Heart left ventricle (tissue), 16 donors: ENCODE data around the gene GPR176. TPM values are rescaled to one million over a fixed set of nuclear protein-coding genes. Genes with fewer than 3 reads are reported as not detected.

ENCODE experiments used
- ATAC-seq, 4 donors: fragments of 200-7000 bp; cut with Tn5 transposase; one replicate each; pipeline ENCODE4 v1.9.1; 2020 to 2022; ENCODE audit warnings: moderate library complexity in 4 of 4, mild to moderate bottlenecking in 3 of 4, moderate number of reproducible peaks in 1 of 4
- DNase-seq, 5 donors: peaks; one replicate each; pipeline ENCODE4 v3.0.0-alpha.2; 2020
- H3K27ac ChIP-seq, 12 donors: fragments of 200-600 bp; sonication (generic) in 4 of 12; one replicate each; pipeline versions ENCODE4 v1.5.0 to v1.8.0; 2016 to 2022; ENCODE audit warnings: mild to moderate bottlenecking in 2 of 12
- H3K27me3 ChIP-seq, 9 donors: fragments of 200-600 bp; sonication (generic) in 2 of 9; one replicate each; pipeline versions ENCODE4 v1.5.1 to v1.8.0; 2016 to 2022; ENCODE audit warnings: mild to moderate bottlenecking in 3 of 9
- H3K36me3 ChIP-seq, 9 donors: fragments of 200-600 bp; sonication (generic) in 2 of 9; one replicate each; pipeline versions ENCODE4 v1.5.0 to v1.8.0; 2018 to 2022; ENCODE audit warnings: mild to moderate bottlenecking in 2 of 9
- H3K4me1 ChIP-seq, 12 donors: fragments of 200-600 bp; sonication (generic) in 4 of 12; one replicate each; pipeline versions ENCODE4 v1.5.0 to v1.8.0; 2016 to 2022; ENCODE audit warnings: mild to moderate bottlenecking in 3 of 12
- H3K4me3 ChIP-seq, 12 donors: fragments of 200-600 bp; sonication (generic) in 4 of 12; one replicate each; pipeline versions ENCODE4 v1.5.0 to v1.8.0; 2017 to 2022; ENCODE audit warnings: mild to moderate bottlenecking in 9 of 12, moderate library complexity in 4 of 12
- H3K9me3 ChIP-seq, 12 donors: fragments of 200-600 bp; sonication (generic) in 4 of 12; one replicate each; pipeline versions ENCODE4 v1.5.0 to v1.8.0; 2016 to 2022; ENCODE audit warnings: mild to moderate bottlenecking in 1 of 12
- CTCF ChIP-seq, 12 donors: fragments of 200-600 bp; sonication (generic) in 4 of 12; IDR thresholded peaks; one replicate each; pipeline versions ENCODE4 v1.5.0 to v1.8.0; 2018 to 2022; ENCODE audit warnings: antibody characterized with exemption in 12 of 12, mild to moderate bottlenecking in 5 of 12
- POLR2A ChIP-seq, 2 donors: fragments of 450-650 bp; IDR thresholded peaks; one replicate each; pipeline ENCODE4 v1.6.1; 2017; ENCODE audit warnings: antibody characterized with exemption in 2 of 2, mild to moderate bottlenecking in 2 of 2, moderate library complexity in 2 of 2
- WGBS, 4 donors: extraction: QIAGEN DNeasy Blood & Tissue Kit in 2 of 4; methylation state at CpG; one replicate each; pipeline versions ENCODE4 v1.1.5 to v1.1.7; 2013 to 2018; 5-methylcytosine and 5-hydroxymethylcytosine counted together
- intact Hi-C, 10 donors: fragments of 100-400 bp; cut with DNase I; formaldehyde crosslinking; loops; one replicate each; pipeline versions ENCODE4 v1.11.1 to v1.14.2; 2022
- polyA plus RNA-seq, 2 donors: library from polyadenylated mRNA; stranded (reverse); fragments of 200-250 nt; gene quantifications; one replicate each; pipeline ENCODE4 v1.2.3, GENCODE V29; 2013
- total RNA-seq, 9 donors: library from RNA; depleted of rRNA in 2 of 9; stranded (reverse); fragments of >200 nt in 2 of 9; fragmentation: NEBNext Ultra II Directional in 3 of 9; extraction: Animal tissue kit (Norgen Biotek cat#: 25700) in 3 of 9; gene quantifications; one replicate each; pipeline versions ENCODE4 v1.1.0 to v1.2.4, GENCODE V29; 2016 to 2023
- donor health status: ischemic (EF 13 %, LVEDD 7.1; RV severe dilation, severe dysfunction).
- donor health status: healthy with polysubstance abuse.
- donor health status: DM: no; HTN: yes; CAD: no.
- donor health status: DM: no; HTN: no; CAD: no.
- donor health status: ischemic (EF 25% LVEDD 6.9; RV normal size, moderate dysfunction).
- donor health status: ischemic (EF 25% LVEDD 5.7; RV mildly dilated, moderate dysfunction).
- donor health status: healthy.
- donor health status: DM: yes; HTN: yes; CAD: no.
- donor health status: ischemic (EF 35%, LVEDD 5.7; RV mildly dilated, moderate dysfunction).
- donor health status: nonischemic (EF 11% LVEDD 7.7; RV severe dilation, severe dysfunction).
- donor health status: DM: yes; HTN: yes; CAD: no.
- donor health status: PGD.
- donor health status: ischemic (EF 29% LVEDD 5.4; RV normal size, mild dysfunction).
- donor health status: nonischemic (EF 23%, LVEDD 6.1; RV moderate dilation, normal function).

GPR176 gene
- total and polyA plus RNA-seq, 11 donors: 1.1 to 4.3 (median 2.1) TPM

GRCh38 chr15:39908186-39908585, 11.9 kb downstream of the GPR176 start:
- H3K36me3 ChIP-seq: no peaks in the 10 kb centered on the region
- ATAC-seq (no peak), DNase-seq (no peak)
- WGBS, 4 donors: 43 to 59% (median 47%) methylated on average over 1 of the region's 1 CpG
- no peaks in the 10 kb centered on the region for H3K4me1 ChIP-seq
- H3K27me3 ChIP-seq: no peaks in the 10 kb centered on the region
- intact Hi-C loops: no loop called here
- no peak overlapping the region for H3K27ac ChIP-seq
- no peak overlapping the region for H3K4me3 ChIP-seq
- H3K9me3 ChIP-seq: no peaks in the 10 kb centered on the region
- TF ChIP-seq CTCF (IDR thresholded peaks at IDR 0.05) (no peak), POLR2A (IDR thresholded peaks at IDR 0.05) (no peak)

GRCh38 chr15:39907216-39907615, 12.8 kb downstream of the GPR176 start:
- 73 to 81% (median 75%) methylated on average over 3 of the region's 3 CpGs for WGBS, 4 donors
- intact Hi-C loops: no loop called here
- Histone ChIP-seq H3K4me3 (no peak overlapping the region), H3K27ac (no peak overlapping the region), H3K36me3 (no peaks in the 10 kb centered on the region), H3K4me1 (no peaks in the 10 kb centered on the region), H3K27me3 (no peaks in the 10 kb centered on the region), H3K9me3 (no peaks in the 10 kb centered on the region)
- TF ChIP-seq POLR2A (IDR thresholded peaks at IDR 0.05) (no peak), CTCF (IDR thresholded peaks at IDR 0.05) (no peak)
- ATAC-seq (no peak), DNase-seq (no peak)

GRCh38 chr15:39904115-39904514, 16.0 kb downstream of the GPR176 start:
- Histone ChIP-seq H3K4me1 (no peaks in the 10 kb centered on the region), H3K4me3 (no peak overlapping the region), H3K9me3 (no peaks in the 10 kb centered on the region), H3K36me3 (no peaks in the 10 kb centered on the region), H3K27me3 (no peaks in the 10 kb centered on the region), H3K27ac (no peak overlapping the region)
- no peak for ATAC-seq
- 88 to 94% (median 90%) methylated on average over 2 of the region's 2 CpGs for WGBS, 4 donors
- TF ChIP-seq CTCF (IDR thresholded peaks at IDR 0.05) (no peak), POLR2A (IDR thresholded peaks at IDR 0.05) (no peak)
- intact Hi-C loops: no loop called here
- no peak for DNase-seq

- TF ChIP-seq CTCF (IDR thresholded peaks at IDR 0.05) (no peak), POLR2A (IDR thresholded peaks at IDR 0.05) (no peak)
- DNase-seq (no peak), ATAC-seq (no peak)
- Histone ChIP-seq H3K4me1 (no peaks in the 10 kb centered on the region), H3K27me3 (no peaks in the 10 kb centered on the region), H3K4me3 (no peak overlapping the region), H3K36me3 (no peaks in the 10 kb centered on the region), H3K27ac (no peak overlapping the region), H3K9me3 (no peaks in the 10 kb centered on the region)
- intact Hi-C loops: no loop called here
- WGBS, 4 donors: 83 to 88% (median 86%) methylated on average over 3 of the region's 3 CpGs
These were observed 21.7 kb downstream of the GPR176 start for GRCh38 chr15:39898317-39898716.
